Muscle of leg (tissue), 11 donors: ENCODE results near the gene JAK2. TPM values are rescaled to one million over a fixed set of nuclear protein-coding genes. Genes with fewer than 3 reads are reported as not detected.

Source experiments
- DNase-seq: peaks from one replicate; pipeline ENCODE4 v3.0.0; 2013
- H3K27ac ChIP-seq: one replicate; pipeline ENCODE4 v1.5.1; 2013; ENCODE audit warnings: mild to moderate bottlenecking, low read length, control low read depth
- H3K27me3 ChIP-seq: one replicate; pipeline ENCODE4 v1.6.1; 2013; ENCODE audit warnings: low read length; ENCODE audit not compliant: control insufficient read depth, insufficient read depth
- H3K36me3 ChIP-seq: one replicate; pipeline ENCODE4 v1.6.1; 2013; ENCODE audit warnings: low read length; ENCODE audit not compliant: control insufficient read depth, insufficient read depth
- H3K4me1 ChIP-seq: one replicate; pipeline ENCODE4 v1.6.1; 2013; ENCODE audit warnings: low read length; ENCODE audit not compliant: control insufficient read depth, insufficient read depth
- H3K4me3 ChIP-seq: one replicate; pipeline ENCODE4 v1.5.1; 2013; ENCODE audit warnings: low read length, control low read depth
- H3K9me3 ChIP-seq: replicated peaks from 2 replicates; pipeline ENCODE4 v1.6.1; 2013; ENCODE audit warnings: low read depth, low read length; ENCODE audit not compliant: control insufficient read depth
- WGBS: methylation state at CpG from one replicate; pipeline ENCODE4 v1.1.5; 2013; ENCODE audit warnings: missing lambda C conversion rate; ENCODE audit not compliant: insufficient coverage; 5-methylcytosine and 5-hydroxymethylcytosine counted together
- polyA plus RNA-seq, 8 donors: library from polyadenylated mRNA; unstranded; fragments of 120-200 nt; gene quantifications; one replicate each; pipeline versions ENCODE4 v1.2.1 to v1.2.3, GENCODE V29; 2013; ENCODE audit warnings: inconsistent platforms in 1 of 8, low replicate concordance in 1 of 8; ENCODE audit not compliant: insufficient read length in 8 of 8, insufficient read depth in 1 of 8
- total RNA-seq: library from RNA; stranded (reverse); fragments of 120-200 nt; gene quantifications from one replicate; pipeline ENCODE4 v1.2.4, GENCODE V29; 2013

The JAK2 gene
- total and polyA plus RNA-seq, 9 donors = 6.3 to 14.1 (median 10.6) TPM

GRCh38 chr9:5113523-5113922, 128.5 kb downstream of the JAK2 start:
- H3K9me3 ChIP-seq = peaks cover 20% of the 10 kb centered on the region
- WGBS = 97% methylated on average over 10 of the region's 10 CpGs
- no peak for DNase-seq
- H3K27me3 ChIP-seq = no peaks in the 10 kb centered on the region
- H3K4me1 ChIP-seq = no peaks in the 10 kb centered on the region
- H3K4me3 ChIP-seq = no peak overlapping the region
- no peak overlapping the region for H3K27ac ChIP-seq
- peaks cover 36% of the 10 kb centered on the region for H3K36me3 ChIP-seq

GRCh38 chr9:5113994-5114748, 129.1 kb downstream of the JAK2 start:
- H3K27me3 ChIP-seq = no peaks in the 10 kb centered on the region
- no peak overlapping the region for H3K27ac ChIP-seq
- peaks cover 36% of the 10 kb centered on the region for H3K36me3 ChIP-seq
- no peak overlapping the region for H3K4me3 ChIP-seq
- no peaks in the 10 kb centered on the region for H3K4me1 ChIP-seq
- peaks cover 20% of the 10 kb centered on the region for H3K9me3 ChIP-seq
- no peak for DNase-seq
- WGBS = 95% methylated on average over 22 of the region's 22 CpGs

GRCh38 chr9:5122116-5122515, 137.0 kb downstream of the JAK2 start:
- H3K27ac ChIP-seq = no peak overlapping the region
- no peaks in the 10 kb centered on the region for H3K27me3 ChIP-seq
- no peaks in the 10 kb centered on the region for H3K9me3 ChIP-seq
- H3K4me3 ChIP-seq = no peak overlapping the region
- peaks cover 2% of the 10 kb centered on the region for H3K36me3 ChIP-seq
- DNase-seq = no peak
- no peaks in the 10 kb centered on the region for H3K4me1 ChIP-seq
- WGBS = no CpG with 5 or more reads among the region's 1 CpG

GRCh38 chr9:5122516-5122915, 137.4 kb downstream of the JAK2 start:
- Histone ChIP-seq H3K27me3 (no peaks in the 10 kb centered on the region), H3K27ac (no peak overlapping the region), H3K4me3 (no peak overlapping the region), H3K9me3 (no peaks in the 10 kb centered on the region), H3K36me3 (peaks cover 2% of the 10 kb centered on the region), H3K4me1 (no peaks in the 10 kb centered on the region)
- no peak for DNase-seq
- WGBS = no CpG with 5 or more reads among the region's 3 CpGs

- H3K4me1 ChIP-seq = no peaks in the 10 kb centered on the region
- H3K9me3 ChIP-seq = peaks cover 8% of the 10 kb centered on the region
- H3K4me3 ChIP-seq = no peak overlapping the region
- DNase-seq = no peak
- H3K27ac ChIP-seq = no peak overlapping the region
- H3K36me3 ChIP-seq = no peaks in the 10 kb centered on the region
- no peaks in the 10 kb centered on the region for H3K27me3 ChIP-seq
- no CpG with 5 or more reads among the region's 1 CpG for WGBS
Observed at GRCh38 chr9:5140151-5140550, 155.1 kb downstream of the JAK2 start.

- no peak overlapping the region for H3K27ac ChIP-seq
- H3K9me3 ChIP-seq = peaks cover 2% of the 10 kb centered on the region
- H3K27me3 ChIP-seq = no peaks in the 10 kb centered on the region
- DNase-seq = no peak
- H3K4me1 ChIP-seq = no peaks in the 10 kb centered on the region
- 96% methylated on average over 4 of the region's 7 CpGs for WGBS
- H3K4me3 ChIP-seq = no peak overlapping the region
- H3K36me3 ChIP-seq = no peaks in the 10 kb centered on the region
Observed at GRCh38 chr9:5144217-5144616, 159.1 kb downstream of the JAK2 start.

GRCh38 chr9:5146241-5146640, 161.2 kb downstream of the JAK2 start:
- H3K36me3 ChIP-seq = no peaks in the 10 kb centered on the region
- DNase-seq = no peak
- H3K9me3 ChIP-seq = peaks cover 2% of the 10 kb centered on the region
- no peaks in the 10 kb centered on the region for H3K4me1 ChIP-seq
- 100% methylated on average over 1 of the region's 1 CpG for WGBS
- no peaks in the 10 kb centered on the region for H3K27me3 ChIP-seq
- H3K4me3 ChIP-seq = no peak overlapping the region
- H3K27ac ChIP-seq = no peak overlapping the region

Other genes starting within 250 kb of the JAK2 start
- 29.8 TPM for gene AK3, start 244.1 kb upstream of the JAK2 start, total RNA-seq
- gene AK3, start 244.1 kb upstream of the JAK2 start, polyA plus RNA-seq = 10 to 100 TPM; 36.2 to 47.5 (median 39.0) TPM
- gene RCL1, start 192.3 kb upstream of the JAK2 start, total RNA-seq = 17.9 TPM
- 10 to 100 TPM; 11.1 to 16.9 (median 13.4) TPM for gene RCL1, start 192.3 kb upstream of the JAK2 start, polyA plus RNA-seq
- not detected for gene INSL6, start 200.4 kb downstream of the JAK2 start, total RNA-seq
- gene INSL6, start 200.4 kb downstream of the JAK2 start, polyA plus RNA-seq = under 1 TPM in 7 of 8 donors, not detected in 1; 0.11 to 0.45 (median 0.25) TPM
- gene INSL4, start 246.1 kb downstream of the JAK2 start, total RNA-seq = not detected
- gene INSL4, start 246.1 kb downstream of the JAK2 start, polyA plus RNA-seq = under 1 TPM in 1 of 8 donors, not detected in 7; 0.05 TPM